Measurements from ENCODE around the gene KCNQ5.
"Not testable (repeated sequence)": the region's sequence is repeated elsewhere in the genome, so short reads cannot be mapped to it uniquely, and the experiment has no call there.

KCNQ5 gene

GRCh38 chr6:72966628-72967280 is 344.9 kb downstream of the KCNQ5 start:
- no peak for DNase-seq

- no peak for DNase-seq
These were observed 345.5 kb downstream of the KCNQ5 start for GRCh38 chr6:72967329-72967728.

GRCh38 chr6:72968704-72969103 is 346.8 kb downstream of the KCNQ5 start:
- no peak for DNase-seq

GRCh38 chr6:72969666-72970065 is 347.8 kb downstream of the KCNQ5 start:
- no peak for DNase-seq

- no peak for DNase-seq
These were observed 350.7 kb downstream of the KCNQ5 start for GRCh38 chr6:72972579-72972978.

GRCh38 chr6:72974276-72974675 is 352.4 kb downstream of the KCNQ5 start:
- DNase-seq = no peak

- DNase-seq = no peak
These were observed 353.5 kb downstream of the KCNQ5 start for GRCh38 chr6:72975352-72975752.

GRCh38 chr6:72976484-72976883 is 354.6 kb downstream of the KCNQ5 start:
- no peak for DNase-seq

GRCh38 chr6:72977114-72977513 is 355.2 kb downstream of the KCNQ5 start:
- DNase-seq = peak; percentile 4

- DNase-seq = not testable (repeated sequence)
These were observed 356.9 kb downstream of the KCNQ5 start for GRCh38 chr6:72978808-72979207.

GRCh38 chr6:72984189-72984831 is 362.4 kb downstream of the KCNQ5 start:
- not testable (repeated sequence) for DNase-seq

- no peak for DNase-seq
These were observed 363.3 kb downstream of the KCNQ5 start for GRCh38 chr6:72984981-72985665.

GRCh38 chr6:72987301-72987700 is 365.4 kb downstream of the KCNQ5 start:
- DNase-seq = no peak

- no peak for DNase-seq
These were observed 378.1 kb downstream of the KCNQ5 start for GRCh38 chr6:72999995-73000394.

GRCh38 chr6:73000460-73000859 is 378.6 kb downstream of the KCNQ5 start:
- DNase-seq = no peak

- no peak for DNase-seq
These were observed 380.7 kb downstream of the KCNQ5 start for GRCh38 chr6:73002588-73002987.

GRCh38 chr6:73003302-73003701 is 381.4 kb downstream of the KCNQ5 start:
- no peak for DNase-seq

GRCh38 chr6:73004231-73004630 is 382.4 kb downstream of the KCNQ5 start:
- no peak for DNase-seq

GRCh38 chr6:73004861-73005260 is 383.0 kb downstream of the KCNQ5 start:
- DNase-seq = no peak

- no peak for DNase-seq
These were observed 384.3 kb downstream of the KCNQ5 start for GRCh38 chr6:73006146-73006545.

- DNase-seq = no peak
These were observed 390.1 kb downstream of the KCNQ5 start for GRCh38 chr6:73011945-73012344.

GRCh38 chr6:73017476-73017875 is 395.6 kb downstream of the KCNQ5 start:
- DNase-seq = no peak

- no peak for DNase-seq
These were observed 402.7 kb downstream of the KCNQ5 start for GRCh38 chr6:73024598-73024997.

- DNase-seq = no peak
These were observed 405.8 kb downstream of the KCNQ5 start for GRCh38 chr6:73027691-73028090.

Data from activated CD4-positive, alpha-beta T cell treated with anti-CD3 and anti-CD28 coated beads, Interleukin-10, Interleukin-2, amounts not matched to agents 100 ng/mL and 50 ng/mL, durations not matched to agents 16 hours and 8 hours (primary cell).